Prostate gland (tissue), 2 donors: ENCODE measurements around the gene TBL1X. TPM values are rescaled to one million over a fixed set of nuclear protein-coding genes. Genes with fewer than 3 reads are reported as not detected.

ENCODE experiments used
- DNase-seq: peaks from one replicate; pipeline ENCODE4 v3.0.0-alpha.2; 2019; ENCODE audit warnings: low spot score
- H3K27ac ChIP-seq, 2 donors: fragments of 200-600 bp; sonication (generic); 2 replicates each; pipeline ENCODE4 v1.5.1; 2017 to 2019
- H3K27me3 ChIP-seq: fragments of 200-600 bp; sonication (generic); replicated peaks from 2 replicates; pipeline ENCODE4 v1.5.1; 2019; ENCODE audit not compliant: insufficient read depth
- H3K36me3 ChIP-seq, 2 donors: fragments of 200-600 bp; sonication (generic); 1 replicate in 1 of 2; 2 replicates in 1 of 2; pipeline versions ENCODE4 v1.5.1 to v1.8.1; 2017 to 2019
- H3K4me1 ChIP-seq: fragments of 200-600 bp; sonication (generic); replicated peaks from 2 replicates; pipeline ENCODE4 v1.5.1; 2019
- H3K4me3 ChIP-seq, 2 donors: fragments of 200-600 bp; sonication (generic); 2 replicates each; pipeline ENCODE4 v1.5.1; 2017 to 2019
- H3K9me3 ChIP-seq: fragments of 200-600 bp; sonication (generic); 2 replicates; pipeline ENCODE4 v1.5.1; 2017
- POLR2A ChIP-seq: fragments of 450-650 bp; IDR thresholded peaks from one replicate; pipeline ENCODE4 v1.6.1; 2016; ENCODE audit warnings: antibody characterized with exemption, mild to moderate bottlenecking
- POLR2AphosphoS5 ChIP-seq: sonication (generic); formaldehyde crosslinking; IDR thresholded peaks from one replicate; pipeline ENCODE4 v1.6.1; 2017; ENCODE audit warnings: antibody characterized with exemption
- WGBS: methylation state at CpG from one replicate; pipeline ENCODE4 v1.1.5; 2018; 5-methylcytosine and 5-hydroxymethylcytosine counted together
- intact Hi-C: fragments of 100-400 bp; cut with DNase I; formaldehyde crosslinking; loops from one replicate; pipeline ENCODE4 v1.14.2; 2022
- total RNA-seq, 2 donors: library from RNA; depleted of rRNA; stranded (reverse); fragments of >200 nt; gene quantifications; one replicate each; pipeline ENCODE4 v1.1.0, GENCODE V29; 2016
- TF ChIP-seq, protein P1 (sequence below), 4 experiments: fragments of 200-600 bp in 2 of 4; fragments of 450-650 bp in 2 of 4; sonication (generic) in 2 of 4; IDR thresholded peaks; 1 replicate in 3 of 4; 2 replicates in 1 of 4; pipeline ENCODE4 v1.5.1; 2016 to 2019; ENCODE audit warnings: antibody characterized with exemption in 4 of 4, mild to moderate bottlenecking in 2 of 4, moderate library complexity in 2 of 4

TBL1X gene
- total RNA-seq, 2 donors from 2014 or later, result 23.2 to 76.9 TPM

DNA sequence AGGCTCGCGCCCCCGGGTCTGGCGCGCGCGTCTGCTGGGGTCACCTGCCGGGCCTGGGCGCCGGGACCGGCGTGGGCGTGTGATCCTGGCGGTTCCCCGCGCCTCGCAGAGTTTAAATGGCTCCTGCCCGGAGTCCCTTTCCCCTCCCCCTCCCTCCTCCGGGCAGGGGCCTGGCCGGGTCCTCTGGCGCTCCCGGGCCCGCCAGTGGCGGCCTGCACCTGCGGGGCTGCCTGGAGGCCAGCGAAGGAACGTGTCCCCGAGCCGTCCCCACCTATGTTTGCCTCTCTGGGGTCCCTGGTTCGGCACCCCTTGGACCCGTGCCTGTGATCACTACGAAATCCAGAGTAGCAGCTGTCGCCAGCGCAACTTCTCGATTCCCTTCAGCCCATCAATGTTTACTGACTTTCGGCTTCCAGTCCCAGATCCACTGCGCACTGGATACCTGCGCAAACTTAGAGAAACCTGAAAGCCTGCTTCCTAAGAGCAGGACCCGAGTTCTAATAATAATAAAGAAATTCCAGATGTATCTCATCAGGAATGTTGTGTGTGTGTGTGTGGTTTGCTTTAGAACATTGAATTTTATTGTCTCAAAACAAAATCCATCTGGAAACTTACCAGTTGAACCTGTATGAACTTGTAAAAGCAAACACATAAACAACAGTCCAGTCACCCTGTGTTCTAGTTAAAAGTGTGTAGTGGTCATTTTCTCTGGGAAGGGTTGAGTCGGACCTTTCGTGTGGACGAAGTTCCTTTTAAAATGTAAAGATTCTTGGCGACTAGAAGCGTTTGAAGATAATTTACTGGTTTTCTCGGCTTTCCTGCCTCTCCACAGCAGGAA is 322.2 kb downstream of the TBL1X start:
- H3K36me3 ChIP-seq, result no peaks in the 10 kb centered on the region
- no peaks in the 10 kb centered on the region for H3K4me1 ChIP-seq
- no peak for DNase-seq
- peak overlapping the region; percentile 40 to 59 for H3K4me3 ChIP-seq
- intact Hi-C loops, result no loop called here
- TF ChIP-seq, protein P1, sequence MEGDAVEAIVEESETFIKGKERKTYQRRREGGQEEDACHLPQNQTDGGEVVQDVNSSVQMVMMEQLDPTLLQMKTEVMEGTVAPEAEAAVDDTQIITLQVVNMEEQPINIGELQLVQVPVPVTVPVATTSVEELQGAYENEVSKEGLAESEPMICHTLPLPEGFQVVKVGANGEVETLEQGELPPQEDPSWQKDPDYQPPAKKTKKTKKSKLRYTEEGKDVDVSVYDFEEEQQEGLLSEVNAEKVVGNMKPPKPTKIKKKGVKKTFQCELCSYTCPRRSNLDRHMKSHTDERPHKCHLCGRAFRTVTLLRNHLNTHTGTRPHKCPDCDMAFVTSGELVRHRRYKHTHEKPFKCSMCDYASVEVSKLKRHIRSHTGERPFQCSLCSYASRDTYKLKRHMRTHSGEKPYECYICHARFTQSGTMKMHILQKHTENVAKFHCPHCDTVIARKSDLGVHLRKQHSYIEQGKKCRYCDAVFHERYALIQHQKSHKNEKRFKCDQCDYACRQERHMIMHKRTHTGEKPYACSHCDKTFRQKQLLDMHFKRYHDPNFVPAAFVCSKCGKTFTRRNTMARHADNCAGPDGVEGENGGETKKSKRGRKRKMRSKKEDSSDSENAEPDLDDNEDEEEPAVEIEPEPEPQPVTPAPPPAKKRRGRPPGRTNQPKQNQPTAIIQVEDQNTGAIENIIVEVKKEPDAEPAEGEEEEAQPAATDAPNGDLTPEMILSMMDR (IDR thresholded peaks at IDR 0.05), result no peak
- no peak for TF ChIP-seq POLR2AphosphoS5
- TF ChIP-seq POLR2A, result no peak
- H3K27ac ChIP-seq, result peak overlapping the region; percentile 71 to 78
- no peaks in the 10 kb centered on the region for H3K9me3 ChIP-seq
- 8% methylated on average over 16 of the region's 45 CpGs for WGBS
- H3K27me3 ChIP-seq, result no peaks in the 10 kb centered on the region

GRCh38 chrX:9788911-9789310 is 324.1 kb downstream of the TBL1X start:
- H3K27ac ChIP-seq, result peak overlapping the region in 1 of 2 donors; percentile 78
- H3K4me1 ChIP-seq, result no peaks in the 10 kb centered on the region
- H3K9me3 ChIP-seq, result no peaks in the 10 kb centered on the region
- peak overlapping the region in 1 of 2 donors; percentile 59 for H3K4me3 ChIP-seq
- intact Hi-C loops, result no loop called here
- DNase-seq, result peak; percentile 73
- whole genome bisulfite sequencing, result 30% methylated on average over 2 of the region's 2 CpGs
- no peaks in the 10 kb centered on the region for H3K27me3 ChIP-seq
- TF ChIP-seq POLR2A (no peak), POLR2AphosphoS5 (peak; percentile 71)
- no peaks in the 10 kb centered on the region for H3K36me3 ChIP-seq

DNA sequence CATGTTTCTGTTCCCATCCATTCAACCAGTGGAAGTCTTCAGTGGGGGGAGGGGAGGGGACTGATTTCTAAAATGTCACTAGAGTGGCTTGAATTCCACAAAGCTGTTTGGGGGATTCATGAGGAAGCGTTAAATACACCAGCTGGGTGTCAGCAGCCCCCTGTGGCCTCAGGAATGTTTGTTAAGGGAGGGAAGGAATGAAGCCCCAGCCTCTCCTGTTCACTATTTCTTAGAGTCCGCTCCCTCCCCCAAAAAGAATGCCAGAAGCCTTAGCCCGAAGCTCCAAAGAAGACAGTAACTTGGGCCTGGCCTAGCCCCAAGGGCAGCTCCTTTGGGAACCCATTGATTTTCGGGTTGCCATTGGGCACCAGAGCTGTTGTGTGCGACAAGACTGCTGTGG is 324.7 kb downstream of the TBL1X start:
- H3K9me3 ChIP-seq, result no peaks in the 10 kb centered on the region
- intact Hi-C loops, result no loop called here
- H3K4me3 ChIP-seq, result peak overlapping the region in 1 of 2 donors; percentile 1
- no peak for DNase-seq
- H3K27ac ChIP-seq, result peak overlapping the region in 1 of 2 donors; percentile 19
- no peaks in the 10 kb centered on the region for H3K4me1 ChIP-seq
- H3K27me3 ChIP-seq, result no peaks in the 10 kb centered on the region
- no peaks in the 10 kb centered on the region for H3K36me3 ChIP-seq
- WGBS, result 54% methylated on average over 5 of the region's 5 CpGs
- TF ChIP-seq POLR2AphosphoS5 (no peak), POLR2A (no peak)
- TF ChIP-seq, protein P1 (IDR thresholded peaks at IDR 0.05), result no peak
